ENCODE data around the gene PFDN1. TPM values are rescaled to one million over a fixed set of nuclear protein-coding genes. Genes with fewer than 3 reads are reported as not detected.
"Not testable (repeated sequence)": the region's sequence is repeated elsewhere in the genome, so short reads cannot be mapped to it uniquely, and the experiment has no call there.

The PFDN1 gene
- polyA plus RNA-seq (ENCODE audit: insufficient read length in 4 of 4): 100 to 1,000 TPM in 2 of 4 donors, 10 to 100 TPM in 2; 75.5 to 110 (median 94.8) TPM

GRCh38 chr5:140302786-140303639 lies at the start of gene PFDN1:
TSS of gene PFDN1 (minus strand) at chr5:140303101. CDS start at chr5:140303073, 28 bp downstream.
- peak; percentile 88 to 91 (median 90) for DNase-seq (ENCODE audit: low read depth in 4 of 4, low spot score in 3 of 4)

- peak in 1 of 4 donors; percentile 66 for DNase-seq (ENCODE audit: low read depth in 4 of 4, low spot score in 3 of 4)
Measured at GRCh38 chr5:140351609-140352334, 48.9 kb upstream of the PFDN1 start.

- DNase-seq (ENCODE audit: low read depth in 4 of 4, low spot score in 3 of 4): no peak
Measured at GRCh38 chr5:140349244-140349643, 46.3 kb upstream of the PFDN1 start.

- no peak for DNase-seq (ENCODE audit: low read depth in 4 of 4, low spot score in 3 of 4)
Measured at GRCh38 chr5:140348104-140348503, 45.2 kb upstream of the PFDN1 start.

GRCh38 chr5:140347360-140347759 lies 44.5 kb upstream of the PFDN1 start:
- no peak for DNase-seq (ENCODE audit: low read depth in 4 of 4, low spot score in 3 of 4)

GRCh38 chr5:140346348-140347221 lies 43.7 kb upstream of the PFDN1 start, which contains the start of gene HBEGF:
TSS of gene HBEGF (minus strand) at chr5:140346603. CDS start at chr5:140346328, 275 bp downstream.
- no peak for DNase-seq (ENCODE audit: low read depth in 4 of 4, low spot score in 3 of 4)

- DNase-seq (ENCODE audit: low read depth in 4 of 4, low spot score in 3 of 4): no peak
Measured at GRCh38 chr5:140345919-140346347, 43.0 kb upstream of the PFDN1 start.

GRCh38 chr5:140344683-140345423 lies 42.0 kb upstream of the PFDN1 start:
- no peak for DNase-seq (ENCODE audit: low read depth in 4 of 4, low spot score in 3 of 4)

GRCh38 chr5:140343849-140344248 lies 40.9 kb upstream of the PFDN1 start:
- DNase-seq (ENCODE audit: low read depth in 4 of 4, low spot score in 3 of 4): not testable (repeated sequence)

GRCh38 chr5:140342896-140343295 lies 40.0 kb upstream of the PFDN1 start:
- DNase-seq (ENCODE audit: low read depth in 4 of 4, low spot score in 3 of 4): no peak

GRCh38 chr5:140342287-140342686 lies 39.4 kb upstream of the PFDN1 start:
- DNase-seq (ENCODE audit: low read depth in 4 of 4, low spot score in 3 of 4): no peak

- DNase-seq (ENCODE audit: low read depth in 4 of 4, low spot score in 3 of 4): no peak
Measured at GRCh38 chr5:140341591-140341990, 38.7 kb upstream of the PFDN1 start.

GRCh38 chr5:140340605-140341121 lies 37.8 kb upstream of the PFDN1 start:
- DNase-seq (ENCODE audit: low read depth in 4 of 4, low spot score in 3 of 4): no peak

GRCh38 chr5:140339636-140340035 lies 36.7 kb upstream of the PFDN1 start:
- no peak for DNase-seq (ENCODE audit: low read depth in 4 of 4, low spot score in 3 of 4)

- DNase-seq (ENCODE audit: low read depth in 4 of 4, low spot score in 3 of 4): no peak
Measured at GRCh38 chr5:140338908-140339307, 36.0 kb upstream of the PFDN1 start.

- DNase-seq (ENCODE audit: low read depth in 4 of 4, low spot score in 3 of 4): no peak
Measured at GRCh38 chr5:140338336-140338735, 35.4 kb upstream of the PFDN1 start.

- no peak for DNase-seq (ENCODE audit: low read depth in 4 of 4, low spot score in 3 of 4)
Measured at GRCh38 chr5:140337880-140338279, 35.0 kb upstream of the PFDN1 start.

GRCh38 chr5:140336388-140336787 lies 33.5 kb upstream of the PFDN1 start:
- DNase-seq (ENCODE audit: low read depth in 4 of 4, low spot score in 3 of 4): no peak

- no peak for DNase-seq (ENCODE audit: low read depth in 4 of 4, low spot score in 3 of 4)
Measured at GRCh38 chr5:140331638-140332037, 28.7 kb upstream of the PFDN1 start.

Measured in left renal pelvis (tissue), 4 donors.